Neural progenitor cell (in vitro differentiated cells): ENCODE data around the gene DNAL4.

ENCODE experiments used
- CTCF ChIP-seq: fragments of 200-600 bp; sonication (generic); IDR thresholded peaks from 2 replicates; pipeline ENCODE4 v1.5.1; 2017; ENCODE audit warnings: antibody characterized with exemption, mild to moderate bottlenecking
- EZH2phosphoT487 ChIP-seq: fragments of 200-600 bp; sonication (generic); IDR thresholded peaks from 2 replicates; pipeline ENCODE4 v1.6.1; 2017; ENCODE audit warnings: antibody characterized with exemption

GRCh38 chr22:38758276-38758945, 35.5 kb downstream of the DNAL4 start:
- TF ChIP-seq CTCF, result no peak
- TF ChIP-seq EZH2phosphoT487, result no peak
